PC-9 (cell line): ENCODE measurements around the gene FGF11.

ENCODE experiments used
- CTCF ChIP-seq: fragments of 200-600 bp; sonication (generic); conservative IDR thresholded peaks from 2 replicates; pipeline ENCODE4 v1.6.1; 2017; ENCODE audit warnings: mixed run types, antibody characterized with exemption, mild to moderate bottlenecking, moderate library complexity
- EZH2 ChIP-seq: fragments of 200-600 bp; sonication (generic); IDR thresholded peaks from 2 replicates; pipeline ENCODE4 v1.8.0; 2017; ENCODE audit warnings: antibody characterized with exemption, low read depth

GRCh38 chr17:7464081-7464480 is 24.8 kb downstream of the FGF11 start:
- TF ChIP-seq CTCF (no peak), EZH2 (no peak)
